ENCODE results near the gene THAP3.
A peak's percentile ranks its signal among the peaks of the same experiment; 100 is the strongest.
"Not testable (repeated sequence)": the region's sequence is repeated elsewhere in the genome, so short reads cannot be mapped to it uniquely, and the experiment has no call there.

THAP3 gene

DNA sequence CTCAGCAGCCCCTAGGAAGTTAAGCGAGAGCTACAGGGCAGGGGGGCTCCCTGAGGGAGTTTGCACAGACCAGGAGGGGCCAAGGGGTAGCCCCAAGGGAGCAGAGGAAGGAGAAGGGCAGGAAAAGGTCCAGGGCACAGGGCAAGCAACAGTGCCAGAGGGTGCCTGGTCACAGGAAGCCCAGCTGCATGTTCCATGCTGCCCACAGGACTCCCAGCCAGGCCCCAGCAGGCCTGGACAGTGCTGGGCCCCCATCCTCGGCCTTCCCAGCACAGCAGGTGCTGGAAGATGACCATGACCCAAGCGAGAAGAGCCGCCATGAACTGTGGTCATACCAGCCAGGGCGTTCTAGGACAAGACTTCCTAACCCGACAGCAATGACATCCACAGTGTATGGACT, 33.0 kb upstream of the THAP3 start:
- no peak for DNase-seq

DNA sequence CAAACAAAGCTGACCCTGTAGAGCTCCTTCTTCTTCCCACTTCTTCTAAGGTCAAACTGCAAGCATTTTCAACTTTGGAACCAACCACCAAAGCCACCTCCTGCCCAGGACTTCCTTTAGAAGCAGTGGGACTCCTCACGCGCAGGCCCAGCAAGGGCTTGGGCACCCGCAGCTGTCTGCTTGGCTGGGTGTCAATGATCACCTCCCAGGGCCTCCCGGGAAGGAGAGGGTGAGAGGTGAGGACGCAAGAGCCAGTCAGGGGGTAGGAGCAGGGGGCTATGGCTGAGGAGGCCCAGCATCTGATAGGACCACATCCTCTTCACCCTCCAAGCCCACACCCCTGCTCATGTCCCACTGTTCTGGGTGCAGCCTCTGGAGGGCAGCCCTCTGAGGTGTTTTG, 32.2 kb upstream of the THAP3 start:
- no peak for DNase-seq

DNA sequence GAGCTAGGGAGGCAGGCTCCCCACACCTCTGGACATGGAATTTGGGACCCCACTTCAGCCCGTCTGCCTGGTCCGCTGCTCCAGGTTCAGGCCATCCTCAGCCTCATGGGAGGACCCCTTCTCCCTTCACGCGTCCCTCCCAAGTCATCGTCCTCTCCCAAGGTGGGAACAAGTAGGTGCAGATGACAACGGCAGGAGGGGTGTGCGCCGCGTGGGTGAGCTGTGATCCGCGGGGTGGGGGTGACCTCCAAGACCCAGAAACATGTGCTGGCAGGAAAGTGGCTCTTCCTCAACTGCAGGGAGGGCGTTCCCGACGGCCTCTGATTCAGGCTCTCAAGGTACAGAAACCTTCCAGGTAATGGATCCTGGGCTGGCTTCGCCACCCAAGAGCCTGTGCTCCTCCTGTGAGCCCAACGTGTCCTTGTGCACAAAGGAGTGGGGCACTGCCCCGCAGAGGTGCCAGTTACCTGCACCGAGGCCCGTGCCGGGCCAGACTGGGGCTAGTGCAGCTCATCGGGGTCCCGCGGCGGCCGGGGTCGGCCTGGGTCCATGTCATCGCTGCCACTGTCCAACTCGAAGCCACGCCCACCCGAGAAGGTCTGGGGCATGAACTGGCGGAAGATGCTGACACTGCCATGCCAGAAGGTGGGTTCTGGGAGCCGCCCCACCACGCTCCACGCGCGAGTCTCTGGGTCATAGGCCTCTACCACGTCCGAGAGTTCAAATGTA, 31.6 kb upstream of the THAP3 start:
- no peak for DNase-seq

DNA sequence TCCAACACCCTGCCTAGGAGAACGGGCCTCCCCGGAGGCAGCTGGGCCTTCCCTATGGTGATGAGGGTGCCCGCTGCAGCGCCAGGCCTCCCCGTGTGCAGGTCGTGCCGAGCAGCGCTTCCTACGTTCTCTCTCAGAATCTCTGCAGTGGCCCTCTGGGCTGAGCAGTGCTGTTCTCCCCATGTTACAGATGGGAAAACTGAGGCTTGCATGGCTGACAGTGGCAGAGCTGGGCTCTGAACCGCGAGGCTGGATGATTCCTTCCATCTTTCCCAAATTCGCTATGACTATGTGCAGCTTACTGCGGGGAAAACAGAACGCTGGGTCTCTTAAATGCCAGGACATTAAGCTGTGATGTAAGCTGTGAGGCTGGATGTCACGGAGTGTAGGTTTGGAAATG, 30.9 kb upstream of the THAP3 start:
- DNase-seq: no peak

DNA sequence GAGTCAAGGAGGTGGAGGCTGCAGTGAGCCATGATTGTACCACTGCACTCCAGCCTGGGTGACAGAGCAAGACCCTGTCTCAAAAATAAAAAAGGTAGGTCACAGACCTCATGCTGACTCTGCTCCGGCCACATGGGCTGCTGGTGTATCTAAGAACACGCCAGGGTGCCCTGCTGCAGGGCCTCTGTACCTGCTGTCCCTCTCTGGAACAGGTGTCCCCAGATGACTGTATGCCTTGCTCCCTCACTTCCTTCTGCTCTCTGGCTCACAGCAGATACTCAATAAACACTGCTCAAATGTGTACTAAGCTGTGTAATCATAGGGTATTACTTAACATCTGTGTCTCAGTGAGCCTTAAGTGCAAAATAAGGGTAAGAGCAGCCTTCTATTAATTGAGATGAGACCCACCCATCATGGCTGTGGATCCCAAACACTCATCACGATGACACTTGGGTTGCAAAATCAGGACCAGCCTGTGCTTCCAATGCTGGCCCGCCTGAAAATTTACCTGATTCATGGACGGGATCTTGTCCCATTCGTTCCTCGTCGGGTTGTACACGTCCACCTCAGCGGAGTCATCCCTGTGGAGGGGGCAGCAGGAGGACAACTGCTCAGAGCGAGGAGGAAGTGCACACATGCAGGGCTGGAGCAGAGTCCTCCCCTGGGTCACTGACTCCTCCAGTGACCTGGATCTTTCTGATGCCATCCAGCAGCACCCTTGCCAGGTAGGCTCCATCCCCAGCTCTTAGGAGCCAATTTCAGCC, 29.5 kb upstream of the THAP3 start:
- DNase-seq: no peak

DNA sequence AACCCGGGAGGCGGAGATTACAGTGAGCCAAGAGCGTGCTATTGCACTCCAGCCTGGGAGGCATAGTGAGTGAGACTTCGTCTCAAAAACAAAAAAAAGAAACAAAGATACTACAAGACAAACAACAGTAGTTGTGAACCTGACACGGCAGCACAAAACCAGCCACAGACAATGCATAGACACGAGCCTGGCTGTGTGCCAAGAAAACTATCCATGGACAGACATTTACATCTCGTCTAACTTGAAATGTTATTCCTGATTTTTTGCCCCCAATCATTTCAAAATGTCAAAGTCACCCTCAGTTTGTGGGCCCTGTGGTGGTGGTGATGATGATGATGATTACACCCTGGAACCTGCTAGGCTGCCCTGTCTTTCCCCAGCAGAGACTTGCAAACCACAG, 28.3 kb upstream of the THAP3 start:
- DNase-seq: no peak

DNA sequence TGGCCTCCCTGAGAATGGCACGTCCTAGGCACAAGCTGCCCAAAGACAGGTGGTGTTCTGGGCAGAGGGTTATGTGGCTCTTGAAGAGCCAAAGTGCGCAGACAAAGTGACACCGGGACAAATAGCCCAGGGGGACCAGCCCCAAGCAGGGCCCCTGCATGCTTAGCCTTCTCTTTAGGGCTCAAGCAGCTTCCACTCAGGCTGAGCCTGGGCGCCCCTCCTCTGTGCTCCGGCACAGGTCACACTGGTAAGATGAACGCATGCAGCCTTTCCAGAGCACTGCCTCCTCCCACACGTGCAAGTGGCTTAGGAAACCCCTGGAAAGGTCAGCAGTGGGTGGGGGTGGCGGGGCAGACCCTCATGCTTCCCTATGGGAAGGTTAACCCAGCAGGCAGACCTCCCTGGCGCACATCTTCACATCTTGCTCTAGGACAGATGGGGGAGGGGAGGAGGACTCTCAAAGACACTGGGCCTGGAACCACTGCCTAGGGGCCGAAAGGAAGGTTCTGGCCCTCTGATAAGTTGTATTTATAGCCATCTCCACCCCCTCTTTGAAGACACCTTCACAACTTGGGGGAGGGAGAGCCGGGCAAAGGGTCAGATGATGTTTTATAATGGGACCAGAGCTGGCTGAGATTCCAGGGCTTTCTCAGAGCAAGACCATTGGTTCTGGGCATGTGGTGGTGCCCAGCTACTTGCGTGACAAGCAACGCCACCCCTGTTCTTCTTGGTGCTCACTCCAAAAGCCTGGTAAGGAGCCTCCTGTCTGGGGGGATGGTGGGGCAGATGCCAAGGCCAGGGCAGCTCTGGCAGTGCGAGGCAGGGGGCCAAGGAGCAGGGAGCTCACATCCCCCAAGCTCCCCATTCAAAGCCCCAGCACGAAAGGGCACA, 27.5 kb upstream of the THAP3 start:
- no peak for DNase-seq

DNA sequence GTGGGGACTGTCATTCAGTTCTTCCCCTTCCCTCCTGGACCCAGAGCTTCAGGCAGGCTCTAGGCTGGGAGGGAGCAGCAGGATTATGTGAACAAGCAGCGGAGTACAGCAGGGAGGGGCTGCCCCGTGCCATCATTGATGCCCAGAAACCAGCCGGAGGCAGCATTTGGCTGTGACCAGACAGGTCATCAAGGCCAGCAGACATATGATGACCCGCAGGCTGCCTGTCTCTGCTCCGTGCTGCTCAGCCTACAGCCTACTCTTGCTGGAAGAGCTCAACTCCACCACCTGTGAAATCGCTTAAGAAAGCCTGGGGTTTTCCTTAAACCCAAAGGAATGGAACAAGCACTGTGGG, 26.9 kb upstream of the THAP3 start:
- no peak for DNase-seq

DNA sequence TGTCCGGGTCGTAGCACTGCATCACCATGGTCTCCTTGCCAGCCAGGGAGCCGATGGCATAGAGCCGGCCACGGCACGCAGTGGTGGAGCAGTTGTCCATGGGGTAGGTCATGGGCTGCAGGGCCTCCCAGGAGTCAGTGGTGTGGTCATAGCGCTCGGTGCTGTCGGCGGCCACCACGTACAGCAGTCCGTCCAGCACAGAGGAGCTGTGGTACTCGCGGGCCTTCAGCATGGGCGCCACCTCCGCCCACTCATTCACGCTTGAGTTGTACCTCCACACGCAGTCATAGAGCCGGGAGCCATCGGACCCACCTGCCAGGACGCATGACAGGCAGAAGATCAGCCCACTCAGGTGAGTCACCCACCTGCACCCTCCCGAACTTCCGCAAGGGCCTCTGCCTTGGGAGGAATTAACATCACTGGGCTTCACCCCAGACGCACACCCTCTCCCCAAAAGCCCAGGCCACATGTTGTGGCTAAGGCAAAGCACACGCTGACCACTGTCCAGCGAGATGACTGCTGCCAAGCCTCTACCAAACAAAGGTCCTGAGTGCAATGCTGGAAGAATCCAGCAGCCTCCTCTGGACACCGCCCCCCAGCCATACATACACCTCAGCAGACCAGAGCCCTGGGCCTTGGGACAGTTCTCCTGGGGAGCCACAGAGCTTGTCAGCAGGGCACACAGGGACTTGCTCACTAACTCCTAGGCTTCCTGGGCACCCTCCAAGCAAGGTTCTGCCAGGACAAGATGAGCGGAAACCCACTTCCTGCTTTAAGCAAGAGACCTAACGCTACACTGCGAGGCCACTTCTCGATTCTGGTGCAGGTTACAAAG, 25.3 kb upstream of the THAP3 start:
- DNase-seq: no peak

DNA sequence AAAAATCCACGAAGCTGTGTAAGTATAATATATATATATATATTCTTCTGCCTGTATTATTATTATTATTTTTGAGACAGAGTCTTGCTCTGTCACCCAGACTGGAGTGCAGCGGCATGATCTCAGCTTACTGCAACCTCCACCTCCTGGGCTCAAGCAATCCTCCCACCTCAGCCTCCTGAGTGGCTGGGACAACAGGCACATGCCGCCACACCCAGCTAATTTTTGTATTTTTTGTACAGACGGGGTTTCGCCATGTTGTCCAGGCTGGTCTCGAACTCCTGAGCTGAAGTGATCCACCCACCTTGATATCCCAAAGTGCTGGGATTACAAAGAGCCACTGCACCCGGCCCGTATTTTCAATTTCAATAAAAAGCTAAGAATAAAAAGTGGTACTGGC, 24.7 kb upstream of the THAP3 start:
- DNase-seq: not testable (repeated sequence)

DNA sequence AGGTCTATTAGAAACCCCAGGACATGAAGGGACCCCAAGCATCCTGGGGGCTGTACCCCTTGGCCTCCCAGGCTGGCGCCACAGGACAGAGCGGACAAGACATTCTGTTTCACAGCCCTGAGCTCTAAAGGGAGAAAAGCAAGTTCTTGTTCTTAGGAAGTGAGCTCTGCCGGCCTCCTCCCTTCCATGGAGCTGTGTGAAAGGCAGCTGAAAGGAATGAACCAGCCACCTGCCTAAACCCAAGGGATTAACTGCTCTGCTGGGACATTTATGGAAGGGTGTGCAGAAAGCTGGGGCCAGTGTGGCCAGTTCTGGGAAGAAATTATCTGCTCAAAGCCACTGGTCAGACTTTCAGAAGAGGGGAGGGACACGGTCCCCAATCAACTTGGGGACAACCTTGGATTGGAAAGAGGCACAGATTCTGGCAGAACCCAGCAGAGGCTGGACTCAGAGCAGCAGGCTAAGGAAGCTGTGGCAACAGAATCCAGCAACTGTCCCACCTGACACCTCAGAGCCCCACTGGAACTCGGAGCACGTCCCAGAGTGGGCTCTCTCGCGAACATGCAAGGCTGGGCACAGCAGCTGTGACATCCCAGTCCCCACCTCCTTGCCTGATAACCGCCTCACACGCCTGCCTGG, 24.1 kb upstream of the THAP3 start:
- DNase-seq: no peak

DNA sequence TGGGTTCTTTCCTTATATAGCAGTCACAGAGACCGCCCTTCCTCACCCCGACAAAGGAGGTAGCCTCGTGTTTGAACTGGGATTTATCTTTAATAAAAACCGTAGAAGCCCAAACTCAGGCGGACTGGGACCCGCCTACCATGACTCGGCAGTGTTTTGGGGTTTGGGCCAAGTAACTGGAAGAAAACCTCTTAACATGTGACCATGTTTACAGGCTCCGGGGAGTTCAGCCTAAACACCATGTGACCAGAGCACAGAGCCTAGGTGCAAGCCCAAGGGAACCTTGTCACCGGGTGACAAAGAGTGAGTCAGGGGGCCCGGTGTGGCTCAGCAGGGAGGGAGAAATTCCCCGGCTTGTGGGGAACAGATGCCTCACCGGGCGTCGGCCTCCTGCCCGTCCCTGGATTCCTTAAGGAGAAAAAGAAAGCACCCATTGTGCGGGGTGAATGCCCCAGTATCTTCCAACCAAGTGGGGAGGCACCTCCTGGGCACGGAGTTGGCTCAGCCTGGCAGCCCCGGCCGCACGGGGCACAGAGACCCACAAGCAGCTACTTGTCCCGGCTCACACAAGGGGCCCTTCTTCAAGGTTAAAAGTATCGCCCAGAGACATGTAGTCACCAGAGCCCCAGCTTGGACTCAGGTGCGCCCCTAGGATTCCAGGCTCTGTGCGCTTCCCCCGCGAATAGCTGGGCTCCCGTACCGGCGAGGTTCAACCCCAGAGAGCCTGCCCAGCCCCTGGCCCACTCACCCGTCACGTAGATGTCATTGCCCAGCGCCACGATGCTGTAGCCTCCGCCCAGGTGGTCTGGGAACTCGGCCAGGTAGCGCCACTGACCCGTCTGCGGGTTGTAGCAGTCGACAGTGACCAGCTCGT, 23.4 kb upstream of the THAP3 start:
- peak; percentile 91 for DNase-seq

DNA sequence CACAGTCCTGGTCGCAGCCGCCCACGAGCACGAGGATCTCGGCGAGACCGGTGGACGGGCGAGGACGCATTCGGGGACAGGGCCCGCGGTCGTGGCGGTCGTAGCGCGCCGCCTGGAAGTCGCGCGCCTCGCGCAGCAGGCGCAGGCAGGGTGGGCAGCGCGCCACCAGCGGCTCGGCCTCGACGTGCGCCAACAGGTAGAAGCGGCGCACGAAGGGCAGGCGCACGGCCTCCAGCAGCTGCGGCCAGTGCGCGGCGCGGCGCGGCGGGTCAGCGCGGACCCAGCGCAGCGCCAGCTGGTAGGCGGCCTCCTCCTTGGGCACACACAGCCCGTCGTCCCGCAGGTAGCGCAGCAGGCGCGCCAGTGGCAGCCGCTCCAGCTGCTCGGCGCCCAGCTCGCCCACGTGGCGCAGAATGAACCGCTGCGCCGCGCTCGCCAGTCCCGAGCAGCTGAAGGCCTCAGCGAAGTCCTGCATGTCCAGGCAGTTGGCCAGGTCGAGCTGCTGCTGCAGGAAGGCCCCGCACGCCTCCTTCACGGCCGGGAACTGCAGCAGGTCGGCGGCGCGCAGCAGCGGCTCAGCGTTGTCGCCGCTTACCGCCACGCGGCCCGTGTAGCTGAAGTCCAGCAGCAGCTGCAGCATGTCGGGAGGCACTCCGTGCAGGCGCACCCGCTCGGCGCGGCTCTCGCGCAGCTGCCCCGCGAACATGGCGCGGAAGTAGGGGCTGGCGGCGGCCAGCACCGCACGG, 22.6 kb upstream of the THAP3 start:
- DNase-seq: no peak

DNA sequence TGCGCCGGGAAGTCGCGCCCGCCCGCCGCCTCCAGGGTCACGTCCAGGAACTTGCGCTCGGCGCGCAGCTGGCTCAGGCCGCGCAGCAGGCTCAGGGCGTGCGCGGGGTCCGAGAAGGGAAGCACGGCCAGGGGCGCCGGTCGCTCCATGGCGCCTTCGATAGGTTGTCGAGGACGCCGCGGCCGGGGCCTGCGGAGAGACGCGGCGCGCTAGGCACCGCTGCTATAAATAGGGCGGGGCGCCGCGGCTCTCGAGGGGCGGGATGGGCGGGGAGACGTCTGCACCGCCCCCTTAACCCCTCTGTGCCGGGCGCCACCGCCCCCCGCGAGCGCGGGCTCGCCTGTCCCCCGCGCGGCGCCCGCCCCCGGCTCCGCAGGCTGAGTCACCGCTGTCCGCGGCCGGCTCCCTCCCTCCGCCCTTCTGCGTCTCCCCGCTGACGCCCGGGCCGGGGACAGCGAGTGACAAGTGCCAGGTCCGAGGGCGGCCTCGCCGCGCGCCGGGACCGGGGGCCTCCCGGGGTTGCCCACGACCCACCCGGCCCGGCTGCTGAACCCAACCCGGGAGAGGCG, 21.9 kb upstream of the THAP3 start, which contains the start of gene KLHL21:
Gene KLHL21 (minus strand): TSS at position 201 of the 569 bp plus-strand sequence. CDS start 52 bp downstream, at position 149.
- peak; percentile 92 for DNase-seq

DNA sequence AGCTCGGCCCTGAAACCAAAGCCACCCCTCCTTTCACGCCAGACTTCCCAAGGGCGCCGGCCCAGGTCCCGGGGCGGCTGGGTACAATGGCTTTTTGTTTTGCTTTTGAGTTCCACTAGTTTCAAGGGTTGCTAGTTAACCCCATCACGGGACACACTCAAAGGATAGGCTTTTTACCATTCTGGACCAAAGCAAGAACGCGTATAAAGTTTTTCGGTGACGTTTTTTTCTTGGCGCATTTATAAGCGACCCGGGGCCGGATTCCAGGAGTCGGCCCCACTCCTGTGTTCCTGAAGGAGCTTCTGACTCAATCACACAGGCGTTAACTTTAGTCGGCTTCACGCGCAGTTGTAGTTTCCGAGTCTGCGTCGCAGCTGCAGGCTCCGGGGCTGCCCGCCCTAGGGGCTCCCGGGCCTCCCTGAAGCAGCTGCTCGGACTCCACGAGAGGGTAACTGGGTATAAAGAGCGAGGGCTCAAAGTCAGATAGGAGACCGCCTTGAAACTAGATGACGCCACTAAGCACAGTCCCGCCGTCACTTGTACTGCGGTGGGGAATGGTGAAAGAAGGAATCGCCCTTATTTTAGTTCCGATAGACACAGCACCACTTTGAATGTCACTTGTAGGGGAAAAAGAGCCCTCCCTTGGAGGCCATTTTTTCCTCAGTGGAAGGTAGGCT, 21.3 kb upstream of the THAP3 start:
- DNase-seq: peak; percentile 81

DNA sequence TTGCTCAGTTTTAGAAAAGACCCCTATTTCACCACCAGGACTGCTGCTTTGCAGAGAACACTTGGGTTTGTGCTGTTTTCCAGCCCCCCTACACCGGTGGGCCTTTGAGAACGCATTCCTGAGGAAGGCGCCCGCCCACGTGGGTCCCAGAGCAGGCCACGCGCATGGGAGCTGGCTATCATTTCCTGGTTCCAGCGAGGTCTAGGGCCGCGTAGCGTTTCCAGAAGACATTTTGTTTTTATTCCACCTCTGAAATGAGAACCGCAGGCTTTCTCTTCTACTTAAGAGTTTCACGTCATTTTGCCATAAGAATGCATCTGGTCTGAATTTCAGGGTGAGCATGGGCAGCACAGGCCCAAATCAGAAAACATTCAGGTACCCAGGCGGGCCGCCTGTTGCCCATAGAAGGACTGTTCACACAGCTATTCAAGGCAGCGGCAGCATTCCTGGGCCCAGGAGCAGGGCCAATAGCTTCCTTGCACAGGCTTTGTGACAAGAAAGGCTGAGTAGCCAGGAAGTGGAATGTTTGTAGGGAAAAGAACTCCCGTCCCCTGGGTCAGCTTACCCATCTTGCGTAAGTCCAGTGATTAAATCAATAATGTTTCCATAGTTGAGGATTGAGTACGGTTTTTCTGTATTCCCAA, 20.6 kb upstream of the THAP3 start:
- DNase-seq: peak; percentile 88

DNA sequence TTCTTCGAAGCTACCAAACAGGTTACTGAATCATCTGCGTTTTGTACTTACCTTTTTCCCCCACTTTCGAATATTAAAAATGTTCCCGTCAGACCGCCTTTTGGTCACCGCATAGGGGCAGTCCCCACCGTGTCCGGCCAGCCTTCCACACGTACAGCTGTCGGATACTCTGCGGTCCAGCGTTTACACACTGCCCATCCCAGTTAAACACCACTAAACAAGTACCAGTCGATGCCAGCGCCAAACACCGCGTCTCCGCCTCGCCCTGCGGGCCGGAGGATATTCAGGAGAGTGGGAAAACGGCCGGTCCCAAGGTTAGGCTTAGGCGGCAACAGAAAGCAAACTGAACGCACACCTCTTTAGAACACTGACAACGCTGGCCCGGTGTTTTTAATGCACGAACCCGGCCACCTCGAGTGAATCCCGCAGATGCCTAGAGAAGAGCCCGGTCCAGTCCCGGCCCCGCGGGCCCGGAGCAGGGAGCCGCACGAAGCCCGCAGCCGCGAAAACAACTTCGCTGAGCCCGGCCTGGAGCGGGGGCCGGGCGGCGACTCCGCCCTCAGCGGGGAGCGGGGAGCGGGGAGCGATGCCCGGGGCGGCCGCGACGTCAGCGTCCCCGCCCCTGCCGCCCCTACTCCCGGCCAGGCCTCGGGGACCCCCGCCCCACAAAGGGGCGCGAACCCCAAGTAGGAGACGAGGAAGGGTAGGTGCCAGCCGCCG, 11.9 kb upstream of the THAP3 start:
- DNase-seq: no peak
